Duodenal mucosa (tissue), 2 donors: ENCODE measurements around the gene MYBPH.

Source experiments
- H3K27ac ChIP-seq: one replicate; pipeline ENCODE4 v1.7.0; 2013; ENCODE audit warnings: low read depth, low read length
- H3K27me3 ChIP-seq, 2 donors: one replicate each; pipeline ENCODE4 v1.7.0; 2013; ENCODE audit warnings: low read length in 2 of 2, control low read depth in 1 of 2; ENCODE audit not compliant: insufficient read depth in 2 of 2, control insufficient read depth in 1 of 2
- H3K36me3 ChIP-seq, 2 donors: one replicate each; pipeline ENCODE4 v1.7.0; 2013; ENCODE audit warnings: low read length in 2 of 2, control low read depth in 1 of 2; ENCODE audit not compliant: insufficient read depth in 2 of 2, control insufficient read depth in 1 of 2
- H3K4me1 ChIP-seq, 2 donors: one replicate each; pipeline ENCODE4 v1.7.0; 2013; ENCODE audit warnings: low read length in 2 of 2, control low read depth in 1 of 2; ENCODE audit not compliant: insufficient read depth in 2 of 2, control insufficient read depth in 1 of 2
- H3K4me3 ChIP-seq, 2 donors: one replicate each; pipeline ENCODE4 v1.7.0; 2013; ENCODE audit warnings: low read length in 2 of 2, low read depth in 1 of 2
- H3K9ac ChIP-seq, 2 donors: one replicate each; pipeline ENCODE4 v1.7.0; 2013; ENCODE audit warnings: low read length in 2 of 2, low read depth in 1 of 2
- H3K9me3 ChIP-seq, 2 donors: one replicate each; pipeline ENCODE4 v1.7.0; 2013; ENCODE audit warnings: low read length in 2 of 2, control low read depth in 1 of 2; ENCODE audit not compliant: control insufficient read depth in 1 of 2

The MYBPH gene

DNA sequence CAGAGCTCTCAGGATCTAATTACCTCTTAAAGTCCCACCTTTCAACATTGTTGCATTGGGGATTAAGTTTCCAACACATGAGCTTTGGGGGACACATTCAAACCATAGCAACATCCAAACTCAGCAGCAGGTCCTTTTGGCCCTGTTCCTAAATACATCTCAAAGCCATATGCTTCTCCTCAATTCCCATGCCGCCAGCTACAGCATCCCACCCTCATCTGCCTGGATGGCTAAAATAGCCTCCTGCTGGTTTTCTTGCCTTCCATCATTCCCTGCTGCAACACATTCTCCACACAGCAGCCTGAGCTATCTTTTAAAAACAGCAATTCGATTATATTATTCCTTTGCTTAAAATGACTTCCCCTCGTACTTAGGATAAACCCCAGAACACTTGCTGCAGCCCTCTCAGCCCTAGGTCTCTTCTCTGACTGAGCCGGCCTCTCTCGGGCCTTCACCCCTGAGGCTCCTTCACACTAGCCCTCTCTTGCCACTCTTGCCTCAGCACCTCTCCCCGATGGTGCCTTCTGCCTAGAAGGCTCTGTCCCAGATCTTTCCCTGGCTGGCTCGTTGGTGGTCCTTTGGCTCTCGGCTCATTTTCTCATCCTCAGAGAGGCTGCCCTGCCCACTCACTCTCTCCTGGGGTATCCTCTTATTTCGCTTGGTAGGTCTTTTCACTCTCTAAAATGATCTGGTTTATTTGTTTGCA, 16.5 kb downstream of the MYBPH start:
- Histone ChIP-seq H3K27ac (no peak overlapping the region), H3K9ac (no peak overlapping the region), H3K36me3 (no peaks in the 10 kb centered on the region), H3K4me1 (peaks cover 3 to 5% of the 10 kb centered on the region in 2 donors), H3K27me3 (no peaks in the 10 kb centered on the region), H3K4me3 (no peak overlapping the region), H3K9me3 (no peaks in the 10 kb centered on the region)

DNA sequence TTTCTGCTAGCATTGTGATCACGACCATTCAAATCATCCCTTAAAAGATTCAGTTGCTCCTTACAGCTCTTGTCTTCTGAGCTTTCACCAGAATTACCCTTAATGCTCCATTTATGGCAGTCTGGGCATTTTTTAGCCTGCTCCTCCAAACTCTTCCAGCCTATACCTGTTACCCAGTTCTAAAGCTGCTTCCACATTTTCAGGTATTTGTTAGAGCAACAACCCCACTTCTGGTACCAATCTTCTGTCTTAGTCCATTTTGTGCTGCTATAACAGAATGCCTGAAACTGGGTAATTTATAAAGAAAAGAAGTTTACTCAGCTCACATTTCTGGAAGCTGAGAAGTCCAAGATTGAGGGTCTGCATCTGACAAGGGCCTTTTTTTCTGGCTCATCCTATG, 17.2 kb downstream of the MYBPH start:
- Histone ChIP-seq H3K36me3 (no peaks in the 10 kb centered on the region), H3K9me3 (no peaks in the 10 kb centered on the region), H3K4me3 (no peak overlapping the region), H3K9ac (no peak overlapping the region), H3K4me1 (peaks cover 3 to 5% of the 10 kb centered on the region in 2 donors), H3K27ac (no peak overlapping the region), H3K27me3 (peaks cover 0 to 2% of the 10 kb centered on the region in 2 donors)

DNA sequence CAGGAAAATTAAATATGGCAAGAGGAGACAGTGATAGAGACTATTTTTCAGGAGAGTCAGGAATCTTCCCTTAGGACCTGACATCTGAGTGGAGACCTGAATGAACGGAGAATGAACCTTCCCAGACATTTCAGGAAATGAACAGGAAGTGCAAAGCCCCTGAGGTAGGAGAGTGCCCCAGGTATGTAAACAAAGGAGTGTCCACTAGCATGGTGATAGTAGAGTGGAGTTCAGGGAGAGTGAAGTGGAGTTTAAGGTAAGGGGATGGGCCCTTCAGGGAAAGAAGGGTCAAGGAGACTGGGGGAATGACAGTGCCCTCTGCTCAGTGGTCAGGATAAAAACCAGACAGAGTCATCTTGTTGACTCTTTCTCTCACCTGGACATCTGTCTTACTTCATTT, 19.3 kb downstream of the MYBPH start:
- Histone ChIP-seq H3K4me3 (no peak overlapping the region), H3K9me3 (no peaks in the 10 kb centered on the region), H3K27me3 (peaks cover 0 to 2% of the 10 kb centered on the region in 2 donors), H3K9ac (no peak overlapping the region), H3K36me3 (no peaks in the 10 kb centered on the region), H3K27ac (no peak overlapping the region), H3K4me1 (peaks cover 5 to 6% of the 10 kb centered on the region in 2 donors)

DNA sequence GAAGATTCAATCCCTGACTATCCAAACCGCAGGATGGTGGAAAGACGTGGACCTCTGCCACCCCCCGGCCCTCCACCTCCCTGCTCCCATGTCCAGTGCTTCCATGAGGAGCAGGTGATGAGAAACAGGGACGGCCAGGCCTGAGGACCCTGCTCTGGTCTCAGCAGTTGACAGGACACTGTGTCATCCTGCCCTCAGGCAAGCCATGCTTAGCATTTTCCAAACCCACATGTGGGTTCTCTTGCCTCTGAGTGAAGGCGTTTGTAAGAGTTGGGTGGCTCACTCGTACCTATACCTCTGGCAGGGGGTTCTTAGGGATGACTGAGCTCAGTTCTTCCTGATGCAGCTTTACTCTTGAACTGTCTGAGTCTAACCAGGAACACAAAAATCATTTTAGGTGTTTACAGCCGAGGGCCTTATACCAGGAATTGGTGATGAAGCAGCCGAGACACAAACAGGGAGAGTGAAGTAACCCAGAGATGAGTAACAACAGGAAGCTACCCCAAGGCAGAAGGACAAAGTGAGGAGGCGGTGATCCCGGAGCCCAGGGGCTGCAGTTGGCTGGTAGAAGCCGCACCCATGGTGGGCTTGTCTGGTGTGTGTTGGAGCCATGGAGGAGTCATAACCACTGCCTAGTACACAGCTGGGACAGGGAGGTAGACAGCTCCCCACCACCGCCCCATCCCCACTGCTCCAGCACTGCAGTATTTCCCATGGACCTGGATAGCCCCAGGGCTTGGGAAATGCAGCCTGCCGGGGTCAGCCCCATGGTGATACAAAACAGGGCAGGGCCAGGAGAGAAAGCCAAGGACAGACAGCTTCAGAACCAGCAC, 21.4 kb downstream of the MYBPH start:
- H3K27ac ChIP-seq = no peak overlapping the region
- H3K9ac ChIP-seq = no peak overlapping the region
- no peaks in the 10 kb centered on the region for H3K9me3 ChIP-seq
- peaks cover 5 to 9% of the 10 kb centered on the region in 2 donors for H3K4me1 ChIP-seq
- H3K36me3 ChIP-seq = no peaks in the 10 kb centered on the region
- H3K4me3 ChIP-seq = no peak overlapping the region
- H3K27me3 ChIP-seq = peaks cover 0 to 2% of the 10 kb centered on the region in 2 donors

DNA sequence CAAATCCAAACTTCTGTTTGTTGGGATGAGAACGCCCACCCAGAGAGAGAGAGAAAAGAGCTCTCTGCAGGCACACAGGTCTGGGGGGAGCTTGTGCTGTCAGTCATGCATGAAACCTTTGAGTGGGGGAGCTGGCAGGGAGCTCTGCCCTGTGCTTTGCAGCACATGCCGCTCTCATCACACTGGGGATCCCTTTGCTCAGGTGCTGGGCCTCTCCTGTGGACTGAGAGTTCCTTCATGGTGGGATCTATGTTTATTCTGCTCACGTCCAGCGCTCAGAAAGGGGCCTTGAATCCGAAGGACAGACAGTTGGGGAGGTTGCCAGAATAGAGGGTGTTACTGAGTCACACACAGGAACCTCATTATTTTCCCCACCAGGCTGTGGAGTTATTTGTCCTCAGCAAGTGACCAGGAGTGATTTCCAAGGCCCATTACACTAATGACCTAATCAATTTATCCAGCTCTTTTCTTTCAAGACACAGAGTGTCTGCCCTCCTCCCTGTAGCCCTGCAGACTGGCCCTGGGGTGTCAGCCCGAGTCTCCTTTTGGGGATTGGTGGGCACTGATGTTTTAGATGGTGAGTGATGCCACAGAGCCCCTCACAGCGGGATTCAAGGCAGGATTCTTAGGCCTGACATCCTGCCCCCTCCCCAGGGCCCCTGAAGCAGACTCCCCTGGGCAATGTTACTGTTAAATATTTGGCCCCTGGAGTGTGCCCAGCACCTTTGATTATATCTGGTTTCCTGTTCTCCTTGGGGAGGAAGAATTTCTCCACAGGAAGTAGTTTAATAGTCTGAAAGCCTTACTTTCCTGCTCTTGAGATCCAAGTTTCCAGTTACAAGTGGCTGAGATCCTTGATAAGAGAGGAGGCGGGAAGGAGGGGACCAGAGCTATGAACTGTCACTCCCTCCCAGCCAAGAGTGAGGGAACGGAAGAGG, 22.3 kb downstream of the MYBPH start:
- Histone ChIP-seq H3K27ac (no peak overlapping the region), H3K36me3 (no peaks in the 10 kb centered on the region), H3K4me1 (peaks cover 5 to 9% of the 10 kb centered on the region in 2 donors), H3K4me3 (no peak overlapping the region), H3K9ac (no peak overlapping the region), H3K27me3 (peaks cover 0 to 2% of the 10 kb centered on the region in 2 donors), H3K9me3 (no peaks in the 10 kb centered on the region)

DNA sequence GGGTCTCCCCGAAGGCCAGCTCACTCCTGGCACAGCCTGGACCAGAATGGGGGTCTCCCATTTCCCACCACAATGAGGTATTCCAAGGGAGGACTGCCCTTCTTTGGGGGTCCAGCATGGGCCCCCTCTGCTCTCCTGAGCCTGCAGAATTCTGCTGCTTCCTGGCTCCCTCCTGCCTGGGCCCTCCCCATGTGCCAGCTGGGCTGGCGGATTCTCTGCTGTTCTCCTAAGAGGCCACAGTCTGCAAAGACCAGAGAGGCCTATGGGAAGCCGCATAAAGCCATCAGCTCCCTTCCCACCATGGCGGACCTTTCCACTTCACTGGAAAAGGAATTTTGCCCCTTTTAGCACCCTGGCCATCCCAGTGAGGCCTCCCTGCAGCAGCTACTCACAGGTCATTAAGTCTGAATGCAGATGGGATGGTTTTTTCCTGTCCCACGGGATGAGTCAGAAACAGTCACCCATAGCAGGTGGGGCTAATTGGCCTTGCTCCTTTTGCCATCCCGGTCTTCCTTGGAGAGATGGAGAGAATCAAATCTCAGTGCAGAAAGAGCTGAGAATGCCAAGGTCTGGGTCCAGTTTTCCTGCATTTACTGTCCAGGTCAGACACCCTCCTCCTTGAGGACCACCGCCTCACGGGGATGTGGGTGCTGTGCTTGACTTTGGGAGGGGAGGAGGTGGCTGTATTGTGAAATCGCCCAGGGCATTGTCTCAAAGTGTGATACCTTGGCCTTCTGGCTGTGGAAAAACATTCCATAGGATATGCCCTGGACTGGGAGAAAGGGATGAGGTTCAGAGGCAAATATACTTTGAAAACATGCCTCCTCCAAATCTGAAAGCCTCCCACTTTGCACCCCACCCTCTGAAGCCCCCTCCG, 23.2 kb downstream of the MYBPH start:
- no peak overlapping the region for H3K27ac ChIP-seq

DNA sequence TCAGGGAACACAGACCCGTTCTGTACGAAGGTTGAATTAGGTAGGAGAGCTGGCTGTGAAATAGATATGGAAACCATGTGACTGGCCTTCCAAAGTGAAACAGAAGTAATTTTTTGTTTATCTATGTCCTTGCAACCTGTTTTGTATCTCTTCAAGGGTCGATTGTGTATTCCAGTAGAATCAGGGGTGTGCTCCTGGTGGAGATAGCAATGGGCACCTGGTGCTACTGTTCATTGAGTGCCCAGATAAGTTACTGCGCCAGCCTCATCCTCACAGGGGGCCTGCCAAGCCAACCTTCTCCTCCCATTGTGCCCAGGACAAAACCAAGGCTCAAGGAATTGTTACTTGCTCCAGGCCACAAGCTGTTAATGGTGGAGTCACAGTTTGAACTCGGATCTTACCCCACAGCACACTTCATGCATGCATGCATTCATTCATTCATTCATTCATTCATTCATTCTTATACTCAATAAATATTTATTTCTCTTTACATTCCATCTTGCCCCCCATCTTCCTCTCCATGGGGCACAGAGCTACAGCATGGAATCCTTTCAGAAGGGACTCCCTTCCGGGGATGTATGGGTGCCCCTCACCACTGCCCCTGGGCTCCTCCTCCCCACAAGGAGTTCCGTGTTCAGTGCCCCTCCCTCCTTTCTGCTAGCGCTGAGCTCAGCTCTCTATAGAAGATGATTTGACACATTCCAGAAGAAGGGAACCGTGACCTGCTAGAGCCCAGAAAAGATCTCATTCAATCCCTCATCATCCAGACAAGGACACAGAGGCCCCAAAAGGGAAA, 24.1 kb downstream of the MYBPH start:
- Histone ChIP-seq H3K4me3 (no peak overlapping the region), H3K36me3 (no peaks in the 10 kb centered on the region), H3K9ac (no peak overlapping the region), H3K9me3 (no peaks in the 10 kb centered on the region), H3K4me1 (peaks cover 5 to 9% of the 10 kb centered on the region in 2 donors), H3K27me3 (peaks cover 0 to 2% of the 10 kb centered on the region in 2 donors), H3K27ac (no peak overlapping the region)

More for the DNA sequence above, 23.2 kb downstream of the MYBPH start:
- Histone ChIP-seq H3K4me3 (no peak overlapping the region), H3K4me1 (peaks cover 5 to 9% of the 10 kb centered on the region in 2 donors), H3K27me3 (peaks cover 0 to 2% of the 10 kb centered on the region in 2 donors), H3K9ac (no peak overlapping the region), H3K9me3 (no peaks in the 10 kb centered on the region), H3K36me3 (no peaks in the 10 kb centered on the region)

DNA sequence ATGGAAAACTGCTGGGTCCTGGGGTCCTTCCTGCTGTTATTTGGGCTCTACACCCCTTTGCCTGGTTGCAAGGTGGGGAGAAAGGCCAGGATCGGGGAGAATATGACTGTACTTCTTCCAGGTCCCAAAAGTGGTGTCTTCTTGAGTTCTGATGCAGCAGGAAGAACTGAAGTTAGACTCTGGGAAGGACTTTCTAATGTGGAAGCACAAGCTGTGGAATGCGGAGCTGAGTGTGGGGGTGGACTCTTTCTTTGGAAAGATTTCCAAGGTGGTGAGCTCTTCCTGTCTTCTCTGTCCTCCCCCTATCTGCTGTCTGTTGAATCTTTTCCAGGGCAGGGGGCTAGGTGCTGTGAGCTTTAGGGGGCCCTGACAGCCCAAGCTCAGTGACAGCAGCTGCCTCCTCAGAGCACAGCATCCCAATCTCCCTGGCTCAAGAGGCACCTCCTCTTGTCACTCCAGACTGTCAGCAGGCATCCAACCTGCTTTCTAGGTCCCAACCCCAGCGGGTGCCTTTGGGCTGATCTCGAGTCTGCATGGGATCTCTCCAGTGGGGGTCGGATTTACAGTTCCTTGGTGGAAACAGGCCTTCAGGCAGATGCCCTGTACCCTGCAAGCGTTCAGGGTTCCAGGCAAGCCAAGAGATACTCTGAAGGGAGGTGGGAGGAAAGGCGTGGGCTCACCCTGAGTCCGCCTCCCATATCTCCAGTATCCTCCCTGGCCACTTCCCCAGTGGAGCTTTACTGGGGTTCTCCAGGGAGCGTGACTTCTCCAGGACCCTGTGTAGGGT, 24.9 kb downstream of the MYBPH start:
- Histone ChIP-seq H3K27ac (no peak overlapping the region), H3K36me3 (no peaks in the 10 kb centered on the region), H3K27me3 (peaks cover 0 to 2% of the 10 kb centered on the region in 2 donors), H3K4me1 (peaks cover 0 to 6% of the 10 kb centered on the region in 2 donors), H3K9me3 (no peaks in the 10 kb centered on the region), H3K4me3 (no peak overlapping the region), H3K9ac (no peak overlapping the region)
